HEK293 (cell line): ENCODE results near the gene SLC47A2.

Source experiments
- CTCF ChIA-PET: fragments of 350-600 bp; formaldehyde crosslinking; extraction: SDS; loops from one replicate; lab custom pipeline; 2021; ENCODE audit warnings: antibody characterized with exemption; lab: Yijun Ruan, JAX
- POLR2A ChIA-PET: fragments of 300-600 bp; formaldehyde crosslinking; extraction: SDS; loops from one replicate; lab custom pipeline; 2020; ENCODE audit warnings: antibody characterized with exemption, inconsistent platforms; lab: Yijun Ruan, JAX
- H3K27ac ChIP-seq: fragments of 200-500 bp; sonication (Bioruptor generic); 2 replicates; pipeline ENCODE4 v1.5.1; 2014; ENCODE audit warnings: low read depth, low read length, control low read depth, inconsistent platforms; ENCODE audit errors: extremely low read depth
- H3K36me3 ChIP-seq, 2 experiments: fragments of 200-500 bp in 1 of 2; sonication (Bioruptor generic) in 1 of 2; 1 replicate in 1 of 2; 2 replicates in 1 of 2; pipeline ENCODE4 v1.5.1; 2014 to 2017; ENCODE audit warnings: inconsistent platforms in 2 of 2, low read length in 2 of 2; ENCODE audit not compliant: control insufficient read depth in 2 of 2, insufficient read depth in 1 of 2
- H3K4me1 ChIP-seq: fragments of 200-500 bp; sonication (Bioruptor generic); 2 replicates; pipeline ENCODE4 v1.5.1; 2014; ENCODE audit warnings: mild to moderate bottlenecking, low read length, inconsistent platforms; ENCODE audit not compliant: control insufficient read depth, insufficient read depth
- H3K4me3 ChIP-seq: 2 replicates; pipeline ENCODE4 v1.5.1; 2011; ENCODE audit warnings: low read depth, mild to moderate bottlenecking, control low read depth, low read length, moderate library complexity
- H3K9me3 ChIP-seq: fragments of 200-500 bp; sonication (Bioruptor generic); 2 replicates; pipeline ENCODE4 v1.5.1; 2014; ENCODE audit warnings: low read depth, low read length, inconsistent platforms; ENCODE audit not compliant: control insufficient read depth, insufficient read depth
- FEZF1 ChIP-seq: fragments of 450-650 bp; formaldehyde crosslinking; IDR thresholded peaks from 2 replicates; pipeline ENCODE4 v1.5.1; 2016; ENCODE audit warnings: missing biosample characterization, missing genetic modification characterization
- HOXA7 ChIP-seq: sonication (generic); formaldehyde crosslinking; IDR thresholded peaks from 2 replicates; pipeline ENCODE4 v1.8.1; 2022; ENCODE audit warnings: missing genetic modification reagents, borderline replicate concordance
- MEIS1 ChIP-seq: sonication (generic); formaldehyde crosslinking; IDR thresholded peaks from 2 replicates; pipeline ENCODE4 v1.8.1; 2022; ENCODE audit warnings: missing genetic modification reagents, mild to moderate bottlenecking, borderline replicate concordance
- PRDM10 ChIP-seq: fragments of 450-650 bp; formaldehyde crosslinking; IDR thresholded peaks from 2 replicates; pipeline ENCODE4 v1.5.1; 2016; ENCODE audit warnings: missing biosample characterization, missing genetic modification characterization
- PRDM2 ChIP-seq: fragments of 450-650 bp; formaldehyde crosslinking; IDR thresholded peaks from 2 replicates; pipeline ENCODE4 v1.5.1; 2016; ENCODE audit warnings: missing biosample characterization, missing genetic modification characterization, borderline replicate concordance
- SP2 ChIP-seq: fragments of 450-650 bp; formaldehyde crosslinking; IDR thresholded peaks from 2 replicates; pipeline ENCODE4 v1.5.1; 2016; ENCODE audit warnings: missing biosample characterization, missing genetic modification characterization
- YY2 ChIP-seq: fragments of 450-650 bp; formaldehyde crosslinking; IDR thresholded peaks from 2 replicates; pipeline ENCODE4 v1.5.1; 2016; ENCODE audit warnings: missing biosample characterization, missing genetic modification characterization
- ZFP41 ChIP-seq: fragments of 450-650 bp; formaldehyde crosslinking; IDR thresholded peaks from 2 replicates; pipeline ENCODE4 v1.5.1; 2016; ENCODE audit warnings: missing biosample characterization, missing genetic modification characterization, borderline replicate concordance
- ZNF155 ChIP-seq: fragments of 450-650 bp; formaldehyde crosslinking; IDR thresholded peaks from 2 replicates; pipeline ENCODE4 v1.5.1; 2016; ENCODE audit warnings: missing biosample characterization, missing genetic modification characterization
- ZNF157 ChIP-seq: fragments of 450-650 bp; formaldehyde crosslinking; IDR thresholded peaks from 2 replicates; pipeline ENCODE4 v1.5.1; 2016; ENCODE audit warnings: missing biosample characterization, missing genetic modification characterization
- ZNF202 ChIP-seq: fragments of 450-650 bp; formaldehyde crosslinking; IDR thresholded peaks from 2 replicates; pipeline ENCODE4 v1.5.1; 2016; ENCODE audit warnings: missing biosample characterization, missing genetic modification characterization, borderline replicate concordance
- ZNF24 ChIP-seq: fragments of 450-650 bp; formaldehyde crosslinking; IDR thresholded peaks from 2 replicates; pipeline ENCODE4 v1.5.1; 2016; ENCODE audit warnings: missing biosample characterization, missing genetic modification characterization
- ZNF266 ChIP-seq: fragments of 450-650 bp; formaldehyde crosslinking; IDR thresholded peaks from 2 replicates; pipeline ENCODE4 v1.5.1; 2016; ENCODE audit warnings: missing biosample characterization, missing genetic modification characterization, low read depth
- ZNF335 ChIP-seq: fragments of 450-650 bp; formaldehyde crosslinking; conservative IDR thresholded peaks from 2 replicates; pipeline ENCODE4 v1.5.1; 2016; ENCODE audit warnings: missing biosample characterization, missing genetic modification characterization
- ZNF366 ChIP-seq: fragments of 450-650 bp; formaldehyde crosslinking; conservative IDR thresholded peaks from 2 replicates; pipeline ENCODE4 v1.5.1; 2016; ENCODE audit warnings: missing biosample characterization, missing genetic modification characterization
- ZNF473 ChIP-seq: fragments of 450-650 bp; formaldehyde crosslinking; IDR thresholded peaks from 2 replicates; pipeline ENCODE4 v1.5.1; 2017; ENCODE audit warnings: missing biosample characterization, missing genetic modification characterization
- ZNF664 ChIP-seq: fragments of 450-650 bp; formaldehyde crosslinking; IDR thresholded peaks from 2 replicates; pipeline ENCODE4 v1.5.1; 2016; ENCODE audit warnings: missing biosample characterization, missing genetic modification characterization
- ZSCAN18 ChIP-seq: fragments of 450-650 bp; formaldehyde crosslinking; IDR thresholded peaks from 2 replicates; pipeline ENCODE4 v1.5.1; 2016; ENCODE audit warnings: missing biosample characterization, missing genetic modification characterization

The SLC47A2 gene

GRCh38 chr17:19630661-19631060 lies 85.7 kb downstream of the SLC47A2 start:
- H3K4me3 ChIP-seq: no peak overlapping the region
- CTCF ChIA-PET: interaction anchor here (0.9 kb wide), 1 partner anchor 12 kb away, joined by 3 read pairs; no protein-coding TSS in a partner anchor
- H3K27ac ChIP-seq: no peak overlapping the region
- H3K36me3 ChIP-seq: no peaks in the 10 kb centered on the region
- TF ChIP-seq FEZF1: no peak
- no peak for TF ChIP-seq ZSCAN18 (tag by site-specific recombination)
- TF ChIP-seq MEIS1 (CRISPR knock-in tag): no peak
- TF ChIP-seq SP2 (tag by site-specific recombination): no peak
- TF ChIP-seq ZNF24: no peak
- no peak for TF ChIP-seq YY2 (tag by site-specific recombination)
- no peak for TF ChIP-seq ZNF366 (tag by site-specific recombination)
- no peak for TF ChIP-seq ZNF664 (tag by site-specific recombination)
- TF ChIP-seq ZNF266: no peak
- no peak for TF ChIP-seq ZNF157 (tag by site-specific recombination)
- TF ChIP-seq ZFP41 (tag by site-specific recombination): no peak
- no peak for TF ChIP-seq HOXA7
- TF ChIP-seq ZNF202 (tag by site-specific recombination): no peak
- no peak for TF ChIP-seq ZNF335 (tag by site-specific recombination)
- no peaks in the 10 kb centered on the region for H3K4me1 ChIP-seq
- POLR2A ChIA-PET: interaction anchor here (2.0 kb wide), 1 partner anchor 18 kb away, joined by 6 read pairs; the partner anchor contains the start of gene ALDH3A2
- H3K9me3 ChIP-seq: no peaks in the 10 kb centered on the region

- no peak overlapping the region for H3K4me3 ChIP-seq
- no peaks in the 10 kb centered on the region for H3K36me3 ChIP-seq
- ChIA-PET POLR2A (no interaction called here), CTCF (interaction anchor here (1.9 kb wide), 1 partner anchor 15 kb away, joined by 7 read pairs; no protein-coding TSS in a partner anchor)
- H3K9me3 ChIP-seq: no peaks in the 10 kb centered on the region
- no peak for TF ChIP-seq ZNF155 (tag by site-specific recombination)
- no peak for TF ChIP-seq ZNF473 (tag by site-specific recombination)
- no peak for TF ChIP-seq PRDM10 (tag by site-specific recombination)
- no peak for TF ChIP-seq PRDM2
- no peaks in the 10 kb centered on the region for H3K4me1 ChIP-seq
- H3K27ac ChIP-seq: no peak overlapping the region
Measured at GRCh38 chr17:19630035-19630434, 86.3 kb downstream of the SLC47A2 start.
